HEK293 (cell line): ENCODE results near the gene DGUOK.

Source experiments
- CTCF ChIA-PET: fragments of 350-600 bp; formaldehyde crosslinking; extraction: SDS; loops from one replicate; lab custom pipeline; 2021; ENCODE audit warnings: antibody characterized with exemption; lab: Yijun Ruan, JAX
- POLR2A ChIA-PET: fragments of 300-600 bp; formaldehyde crosslinking; extraction: SDS; loops from one replicate; lab custom pipeline; 2020; ENCODE audit warnings: antibody characterized with exemption, inconsistent platforms; lab: Yijun Ruan, JAX
- H3K27ac ChIP-seq: fragments of 200-500 bp; sonication (Bioruptor generic); 2 replicates; pipeline ENCODE4 v1.5.1; 2014; ENCODE audit warnings: low read depth, low read length, control low read depth, inconsistent platforms; ENCODE audit errors: extremely low read depth
- H3K36me3 ChIP-seq, 2 experiments: fragments of 200-500 bp in 1 of 2; sonication (Bioruptor generic) in 1 of 2; 1 replicate in 1 of 2; 2 replicates in 1 of 2; pipeline ENCODE4 v1.5.1; 2014 to 2017; ENCODE audit warnings: inconsistent platforms in 2 of 2, low read length in 2 of 2; ENCODE audit not compliant: control insufficient read depth in 2 of 2, insufficient read depth in 1 of 2
- H3K4me1 ChIP-seq: fragments of 200-500 bp; sonication (Bioruptor generic); 2 replicates; pipeline ENCODE4 v1.5.1; 2014; ENCODE audit warnings: mild to moderate bottlenecking, low read length, inconsistent platforms; ENCODE audit not compliant: control insufficient read depth, insufficient read depth
- H3K4me3 ChIP-seq: 2 replicates; pipeline ENCODE4 v1.5.1; 2011; ENCODE audit warnings: low read depth, mild to moderate bottlenecking, control low read depth, low read length, moderate library complexity
- H3K9me3 ChIP-seq: fragments of 200-500 bp; sonication (Bioruptor generic); 2 replicates; pipeline ENCODE4 v1.5.1; 2014; ENCODE audit warnings: low read depth, low read length, inconsistent platforms; ENCODE audit not compliant: control insufficient read depth, insufficient read depth
- AEBP2 ChIP-seq: fragments of 450-650 bp; formaldehyde crosslinking; IDR thresholded peaks from 2 replicates; pipeline ENCODE4 v1.5.1; 2016; ENCODE audit warnings: missing biosample characterization, missing genetic modification characterization, borderline replicate concordance
- BCL6B ChIP-seq: fragments of 450-650 bp; formaldehyde crosslinking; IDR thresholded peaks from 2 replicates; pipeline ENCODE4 v1.5.1; 2017; ENCODE audit warnings: missing biosample characterization, missing genetic modification characterization
- EGR2 ChIP-seq: fragments of 450-650 bp; formaldehyde crosslinking; IDR thresholded peaks from 2 replicates; pipeline ENCODE4 v1.5.1; 2016; ENCODE audit warnings: low read depth, missing biosample characterization, missing genetic modification characterization
- GLIS2 ChIP-seq: fragments of 450-650 bp; formaldehyde crosslinking; IDR thresholded peaks from 2 replicates; pipeline ENCODE4 v1.5.1; 2016; ENCODE audit warnings: missing biosample characterization, missing genetic modification characterization
- PBX3 ChIP-seq: sonication (generic); formaldehyde crosslinking; IDR thresholded peaks from 2 replicates; pipeline ENCODE4 v1.8.1; 2022; ENCODE audit warnings: mild to moderate bottlenecking, moderate library complexity, missing genetic modification reagents
- PRDM10 ChIP-seq: fragments of 450-650 bp; formaldehyde crosslinking; IDR thresholded peaks from 2 replicates; pipeline ENCODE4 v1.5.1; 2016; ENCODE audit warnings: missing biosample characterization, missing genetic modification characterization
- TCF7L2 ChIP-seq: IDR thresholded peaks from 2 replicates; pipeline ENCODE4 v1.6.1; 2011; ENCODE audit warnings: low read depth, mild to moderate bottlenecking, inconsistent platforms, low read length, moderate library complexity, borderline replicate concordance
- WT1 ChIP-seq: fragments of 450-650 bp; formaldehyde crosslinking; IDR thresholded peaks from 2 replicates; pipeline ENCODE4 v1.5.1; 2016; ENCODE audit warnings: missing biosample characterization, missing genetic modification characterization
- ZBTB17 ChIP-seq: fragments of 450-650 bp; formaldehyde crosslinking; IDR thresholded peaks from 2 replicates; pipeline ENCODE4 v1.5.1; 2016; ENCODE audit warnings: missing biosample characterization, missing genetic modification characterization
- ZBTB44 ChIP-seq: fragments of 450-650 bp; IDR thresholded peaks from 2 replicates; pipeline ENCODE4 v1.5.1; 2018; ENCODE audit warnings: missing biosample characterization, mild to moderate bottlenecking, missing genetic modification characterization
- ZBTB48 ChIP-seq: fragments of 450-650 bp; formaldehyde crosslinking; IDR thresholded peaks from 2 replicates; pipeline ENCODE4 v1.5.1; 2016; ENCODE audit warnings: missing biosample characterization, missing genetic modification characterization
- ZNF280D ChIP-seq: fragments of 450-650 bp; formaldehyde crosslinking; IDR thresholded peaks from 2 replicates; pipeline ENCODE4 v1.5.1; 2016; ENCODE audit warnings: missing biosample characterization, missing genetic modification characterization
- ZNF398 ChIP-seq: fragments of 450-650 bp; formaldehyde crosslinking; IDR thresholded peaks from 2 replicates; pipeline ENCODE4 v1.5.1; 2017; ENCODE audit warnings: missing biosample characterization, missing genetic modification characterization
- ZNF561 ChIP-seq: fragments of 450-650 bp; IDR thresholded peaks from 2 replicates; pipeline ENCODE4 v1.5.1; 2018; ENCODE audit warnings: missing biosample characterization, missing genetic modification characterization, borderline replicate concordance
- ZNF600 ChIP-seq: fragments of 450-650 bp; formaldehyde crosslinking; IDR thresholded peaks from 2 replicates; pipeline ENCODE4 v1.5.1; 2016; ENCODE audit warnings: missing biosample characterization, missing genetic modification characterization
- ZNF623 ChIP-seq: fragments of 450-650 bp; formaldehyde crosslinking; IDR thresholded peaks from 2 replicates; pipeline ENCODE4 v1.5.1; 2016; ENCODE audit warnings: missing biosample characterization, missing genetic modification characterization
- ZNF701 ChIP-seq: fragments of 450-650 bp; formaldehyde crosslinking; IDR thresholded peaks from 2 replicates; pipeline ENCODE4 v1.5.1; 2016; ENCODE audit warnings: missing biosample characterization, missing genetic modification characterization
- ZNF843 ChIP-seq: fragments of 450-650 bp; formaldehyde crosslinking; IDR thresholded peaks from 2 replicates; pipeline ENCODE4 v1.5.1; 2016; ENCODE audit warnings: missing biosample characterization, missing genetic modification characterization

DGUOK gene

GRCh38 chr2:74001121-74001520 lies 74.4 kb downstream of the DGUOK start (continued):
- TF ChIP-seq ZNF701 (tag by site-specific recombination) (no peak), PBX3 (CRISPR knock-in tag) (no peak), TCF7L2 (no peak), WT1 (tag by site-specific recombination) (no peak), PRDM10 (tag by site-specific recombination) (no peak), ZBTB48 (no peak), ZNF843 (no peak), ZNF398 (tag by site-specific recombination) (peak; percentile 47; the same call in 1 of the 2 replicates), ZNF280D (tag by site-specific recombination) (no peak)

- no peaks in the 10 kb centered on the region for H3K9me3 ChIP-seq
- peaks cover 32% of the 10 kb centered on the region for H3K4me1 ChIP-seq
- ChIA-PET POLR2A (interaction anchor here (1.0 to 2.3 kb wide), 4 partner anchors 8 to 75 kb away, joined by 3 to 10 read pairs (median 6); partner anchors contain the start of gene DGUOK), CTCF (interaction anchor here (1.0 to 1.5 kb wide), 4 partner anchors 20 to 174 kb away, joined by 3 to 8 read pairs (median 4); partner anchors contain the start of genes BOLA3 and STAMBP)
- peaks cover 0 to 8% of the 10 kb centered on the region in 2 experiments; a peak in 1 of 3 replicates for H3K36me3 ChIP-seq
- no peak overlapping the region for H3K27ac ChIP-seq
- H3K4me3 ChIP-seq: peak overlapping the region; percentile 44
- TF ChIP-seq EGR2: peak; percentile 91
- TF ChIP-seq ZNF600: 0 out of 2 replicates have a peak, but pooled peaks have one; percentile 9
- no peak for TF ChIP-seq ZNF561
- TF ChIP-seq ZBTB17 (tag by site-specific recombination): 0 out of 2 replicates have a peak, but pooled peaks have one; percentile 7
- TF ChIP-seq ZBTB44 (tag by site-specific recombination): no peak
- TF ChIP-seq GLIS2 (tag by site-specific recombination): no peak
- TF ChIP-seq BCL6B (tag by site-specific recombination): no peak
- no peak for TF ChIP-seq ZNF623 (tag by site-specific recombination)
- TF ChIP-seq AEBP2: no peak
Observed at GRCh38 chr2:74001781-74002504, 75.3 kb downstream of the DGUOK start.
